Gastrocnemius medialis (tissue), 4 donors: ENCODE results near the gene FOXB1. TPM values are rescaled to one million over a fixed set of nuclear protein-coding genes. Genes with fewer than 3 reads are reported as not detected.

Experiments
- ATAC-seq, 2 donors: fragments of 150-250 bp; one replicate each; pipeline ENCODE4 v1.9.1; 2016
- DNase-seq, 2 donors: peaks; one replicate each; pipeline ENCODE4 v3.0.0-alpha.2; 2019
- H3K27ac ChIP-seq, 4 donors: fragments of 200-600 bp; sonication (generic); 1 replicate in 1 of 4; 2 replicates in 3 of 4; pipeline ENCODE4 v1.5.1; 2016 to 2018; ENCODE audit warnings: mild to moderate bottlenecking in 2 of 4, moderate library complexity in 1 of 4
- H3K27me3 ChIP-seq, 3 donors: fragments of 200-600 bp; sonication (generic) in 2 of 3; 1 replicate in 1 of 3; 2 replicates in 2 of 3; pipeline versions ENCODE4 v1.5.1 to v1.6.0; 2016 to 2019; ENCODE audit warnings: mild to moderate bottlenecking in 1 of 3, moderate library complexity in 1 of 3
- H3K36me3 ChIP-seq, 2 donors: fragments of 200-600 bp; sonication (generic) in 1 of 2; one replicate each; pipeline ENCODE4 v1.5.1; 2017 to 2018
- H3K4me1 ChIP-seq, 2 donors: fragments of 200-600 bp; sonication (generic) in 1 of 2; one replicate each; pipeline ENCODE4 v1.5.1; 2016 to 2017; ENCODE audit warnings: mild to moderate bottlenecking in 2 of 2
- H3K4me3 ChIP-seq, 4 donors: fragments of 200-600 bp; sonication (generic) in 3 of 4; 1 replicate in 1 of 4; 2 replicates in 3 of 4; pipeline ENCODE4 v1.5.1; 2016 to 2019; ENCODE audit warnings: mild to moderate bottlenecking in 2 of 4
- H3K9me3 ChIP-seq, 3 donors: fragments of 200-600 bp; sonication (generic) in 2 of 3; 1 replicate in 1 of 3; 2 replicates in 2 of 3; pipeline ENCODE4 v1.5.1; 2016 to 2019
- CTCF ChIP-seq, 5 experiments: fragments of 450-650 bp in 3 of 5; fragments of 200-600 bp in 2 of 5; sonication (generic) in 2 of 5; IDR thresholded peaks in 4 of 5; conservative IDR thresholded peaks in 1 of 5; 1 replicate in 4 of 5; 2 replicates in 1 of 5; pipeline ENCODE4 v1.5.1; 2016 to 2019; ENCODE audit warnings: antibody characterized with exemption in 5 of 5, mild to moderate bottlenecking in 3 of 5, moderate library complexity in 3 of 5
- POLR2A ChIP-seq, 2 donors: fragments of 450-650 bp; IDR thresholded peaks; one replicate each; pipeline ENCODE4 v1.6.1; 2017; ENCODE audit warnings: antibody characterized with exemption in 2 of 2, mild to moderate bottlenecking in 2 of 2, moderate library complexity in 2 of 2
- in situ Hi-C, 4 donors: fragments of 200-750 bp; cut with MboI; loops; one replicate each; pipeline versions ENCODE4 v1.15.0 to v1.8.0; 2017; ENCODE audit warnings: low sequenced_read_pairs in 4 of 4
- intact Hi-C: fragments of 100-400 bp; cut with DNase I; formaldehyde crosslinking; loops from one replicate; pipeline ENCODE4 v1.15.1; 2023; ENCODE audit warnings: low total_unique reads
- total RNA-seq, 4 donors: library from RNA; depleted of rRNA; stranded (reverse); fragments of >200 nt; gene quantifications; one replicate each; pipeline versions ENCODE4 v1.1.0 to v1.2.3, GENCODE V29; 2016

FOXB1 gene
- total RNA-seq, 4 donors from 2014 or later: not detected

GRCh38 chr15:59963925-59964324 is 40.2 kb upstream of the FOXB1 start:
- no peak for TF ChIP-seq POLR2A (IDR thresholded peaks at IDR 0.05)
- no peak for TF ChIP-seq CTCF (IDR thresholded peaks at IDR 0.05 in 4 of 5, conservative IDR thresholded peaks at IDR 0.05 in 1 of 5)

GRCh38 chr15:59965741-59966140 is 38.4 kb upstream of the FOXB1 start:
- ATAC-seq (no peak), DNase-seq (no peak)
- Histone ChIP-seq H3K27me3 (no peaks in the 10 kb centered on the region), H3K27ac (no peak overlapping the region), H3K36me3 (no peaks in the 10 kb centered on the region), H3K4me1 (no peaks in the 10 kb centered on the region), H3K9me3 (peaks cover 0 to 11% (median 0%) of the 10 kb centered on the region in 3 donors), H3K4me3 (no peak overlapping the region)
- TF ChIP-seq CTCF (IDR thresholded peaks at IDR 0.05 in 4 of 5, conservative IDR thresholded peaks at IDR 0.05 in 1 of 5) (no peak), POLR2A (IDR thresholded peaks at IDR 0.05) (no peak)
- in situ Hi-C loops (no loop called here), intact Hi-C loops (no loop called here)

More at GRCh38 chr15:59963925-59964324, 40.2 kb upstream of the FOXB1 start:
- no peaks in the 10 kb centered on the region for H3K36me3 ChIP-seq
- H3K4me3 ChIP-seq: no peak overlapping the region
- peaks cover 0 to 3% (median 0%) of the 10 kb centered on the region in 3 donors for H3K27me3 ChIP-seq
- in situ Hi-C loops: no loop called here
- no peak overlapping the region for H3K27ac ChIP-seq
- ATAC-seq: no peak
- intact Hi-C loops: no loop called here
- H3K4me1 ChIP-seq: no peaks in the 10 kb centered on the region
- peaks cover 0 to 23% (median 0%) of the 10 kb centered on the region in 3 donors for H3K9me3 ChIP-seq
- DNase-seq: no peak

- Histone ChIP-seq H3K4me3 (no peak overlapping the region), H3K36me3 (no peaks in the 10 kb centered on the region), H3K27me3 (no peaks in the 10 kb centered on the region), H3K4me1 (no peaks in the 10 kb centered on the region), H3K27ac (no peak overlapping the region), H3K9me3 (peaks cover 0 to 7% (median 0%) of the 10 kb centered on the region in 3 donors)
- intact Hi-C loops (no loop called here), in situ Hi-C loops (no loop called here)
- TF ChIP-seq CTCF (IDR thresholded peaks at IDR 0.05 in 4 of 5, conservative IDR thresholded peaks at IDR 0.05 in 1 of 5) (no peak), POLR2A (IDR thresholded peaks at IDR 0.05) (no peak)
- DNase-seq (no peak), ATAC-seq (no peak)
Observed at GRCh38 chr15:59966262-59966661, 37.8 kb upstream of the FOXB1 start.

GRCh38 chr15:59968314-59968713 is 35.8 kb upstream of the FOXB1 start:
- ATAC-seq: no peak
- H3K27ac ChIP-seq: no peak overlapping the region
- TF ChIP-seq POLR2A (IDR thresholded peaks at IDR 0.05): no peak
- TF ChIP-seq CTCF (IDR thresholded peaks at IDR 0.05 in 4 of 5, conservative IDR thresholded peaks at IDR 0.05 in 1 of 5): no peak
- peaks cover 0 to 7% (median 0%) of the 10 kb centered on the region in 3 donors for H3K9me3 ChIP-seq
- H3K4me1 ChIP-seq: no peaks in the 10 kb centered on the region
- in situ Hi-C loops (no loop called here), intact Hi-C loops (no loop called here)
- DNase-seq: no peak
- no peaks in the 10 kb centered on the region for H3K36me3 ChIP-seq
- H3K27me3 ChIP-seq: peaks cover 0 to 6% (median 0%) of the 10 kb centered on the region in 3 donors
- no peak overlapping the region for H3K4me3 ChIP-seq

GRCh38 chr15:59972241-59972640 is 31.9 kb upstream of the FOXB1 start:
- TF ChIP-seq POLR2A (IDR thresholded peaks at IDR 0.05) (no peak), CTCF (IDR thresholded peaks at IDR 0.05 in 4 of 5, conservative IDR thresholded peaks at IDR 0.05 in 1 of 5) (no peak)
- Histone ChIP-seq H3K27me3 (peaks cover 0 to 6% (median 0%) of the 10 kb centered on the region in 3 donors), H3K4me3 (no peak overlapping the region), H3K36me3 (no peaks in the 10 kb centered on the region), H3K4me1 (no peaks in the 10 kb centered on the region), H3K27ac (no peak overlapping the region), H3K9me3 (no peaks in the 10 kb centered on the region)
- ATAC-seq: no peak
- no peak for DNase-seq
- intact Hi-C loops (no loop called here), in situ Hi-C loops (no loop called here)
